ENCODE data around the gene CAPSL.
"Not testable (repeated sequence)": the region's sequence is repeated elsewhere in the genome, so short reads cannot be mapped to it uniquely, and the experiment has no call there.

CAPSL gene

GRCh38 chr5:35938568-35939227 is at the start of gene CAPSL:
Gene CAPSL (minus strand): TSS chr5:35938622. CDS start chr5:35921120, 17,502 bp downstream.
- DNase-seq: no peak

DNA sequence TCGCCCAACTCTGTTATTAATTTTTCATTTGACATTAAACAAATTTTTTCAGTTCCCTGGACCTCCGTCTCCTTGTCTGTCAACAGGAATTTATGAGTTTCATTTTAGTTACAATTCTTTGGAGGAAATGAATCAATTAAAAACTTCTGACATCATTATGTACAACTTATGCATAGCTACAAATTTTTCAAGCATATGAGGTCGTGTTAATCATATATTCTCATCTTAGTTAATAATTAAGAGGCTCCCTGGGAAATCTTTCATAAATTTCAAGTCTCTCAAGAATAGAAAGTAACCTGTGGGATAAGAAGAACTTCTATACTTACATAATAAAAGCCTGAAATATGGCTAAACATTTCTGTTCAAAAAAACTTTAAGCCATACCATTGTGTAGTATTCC is 49.4 kb upstream of the CAPSL start:
- no peak for DNase-seq

DNA sequence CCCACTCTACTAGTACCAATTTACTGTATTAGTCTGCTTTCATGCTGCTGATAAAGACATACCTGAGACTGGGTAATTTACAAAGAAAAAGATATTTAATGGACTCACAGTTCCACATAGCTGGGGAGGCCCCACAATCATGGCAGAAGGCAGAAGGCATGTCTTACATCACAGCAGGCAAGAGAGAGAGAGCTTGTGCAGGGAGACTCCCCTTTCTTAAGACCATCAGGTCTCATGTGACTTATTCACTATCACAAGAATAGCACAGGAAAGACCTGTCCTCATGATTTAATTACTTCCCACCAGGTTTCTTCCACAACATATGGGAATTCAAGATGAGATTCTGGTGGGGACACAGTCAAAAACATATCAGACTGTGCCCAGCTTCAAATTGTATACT is 41.3 kb upstream of the CAPSL start:
- no peak for DNase-seq

- not testable (repeated sequence) for DNase-seq
Observed at GRCh38 chr5:35976859-35977258, 38.4 kb upstream of the CAPSL start.

- DNase-seq: no peak
Observed at GRCh38 chr5:35974570-35974969, 36.1 kb upstream of the CAPSL start.

- no peak for DNase-seq
Observed at GRCh38 chr5:35971878-35972210, 33.4 kb upstream of the CAPSL start.

GRCh38 chr5:35971186-35971877 is 32.9 kb upstream of the CAPSL start:
- DNase-seq: no peak

- DNase-seq: no peak
Observed at GRCh38 chr5:35963381-35963843, 25.0 kb upstream of the CAPSL start.

DNA sequence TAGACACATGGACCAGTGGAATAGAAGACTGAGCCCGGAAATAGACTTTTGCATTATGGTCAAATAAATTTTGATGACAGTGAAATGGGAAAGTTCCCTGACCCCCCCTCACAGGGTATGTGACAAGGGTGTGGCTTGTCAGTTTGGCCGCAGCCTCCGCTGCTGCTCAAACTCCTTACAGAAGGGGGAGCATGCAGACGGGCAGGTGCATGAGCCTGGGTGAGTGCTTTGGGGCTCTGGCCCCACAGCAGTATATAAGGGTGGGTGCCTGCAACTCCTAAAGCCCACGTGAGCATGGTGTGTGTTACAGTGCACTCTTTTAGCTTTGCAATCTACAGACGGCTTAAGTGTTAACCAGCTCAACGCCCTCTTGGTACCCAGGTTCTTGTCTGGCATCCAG is 21.9 kb upstream of the CAPSL start:
- no peak for DNase-seq

GRCh38 chr5:35956429-35956828 is 18.0 kb upstream of the CAPSL start:
- no peak for DNase-seq

DNA sequence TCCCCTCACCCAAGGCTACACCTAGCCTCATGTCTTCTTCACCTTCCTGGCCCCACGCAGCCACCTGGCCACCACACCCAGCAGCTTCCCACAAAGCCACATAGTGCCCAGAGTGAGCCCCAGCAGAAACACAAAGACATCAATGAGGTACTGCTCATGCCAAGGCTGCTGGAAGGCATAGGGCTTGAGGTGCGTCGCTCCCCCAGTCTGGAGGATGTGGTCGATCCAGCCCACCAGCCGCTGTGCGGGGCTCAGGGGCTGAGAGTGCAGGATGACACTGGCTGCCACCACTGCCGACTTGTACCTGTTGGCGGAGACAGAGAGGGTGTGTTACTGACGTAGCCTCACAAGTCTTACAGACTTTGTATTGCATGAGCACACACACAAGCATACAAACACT is 15.8 kb upstream of the CAPSL start:
- no peak for DNase-seq

DNA sequence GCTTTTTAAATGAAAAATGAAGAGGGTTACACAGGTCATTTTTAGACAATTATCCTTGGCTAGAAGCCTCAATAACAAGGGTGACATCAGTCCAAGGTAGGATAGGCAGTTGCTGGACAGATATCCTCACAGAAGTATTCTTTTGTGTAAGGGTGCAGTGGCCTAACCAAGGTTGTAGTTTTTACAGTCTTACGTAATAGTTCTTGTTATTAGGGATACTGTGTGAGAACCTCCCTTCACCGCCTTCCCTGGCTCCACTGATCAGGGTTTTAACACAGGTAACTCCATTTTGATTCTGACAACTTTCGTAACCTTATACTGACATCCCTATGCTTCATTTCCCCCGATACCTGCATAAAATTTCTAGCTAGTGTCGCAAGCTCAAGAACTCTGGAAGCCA is 8.7 kb upstream of the CAPSL start:
- DNase-seq: no peak

- DNase-seq: no peak
Observed at GRCh38 chr5:35939639-35940038, 1.2 kb upstream of the CAPSL start.

DNA sequence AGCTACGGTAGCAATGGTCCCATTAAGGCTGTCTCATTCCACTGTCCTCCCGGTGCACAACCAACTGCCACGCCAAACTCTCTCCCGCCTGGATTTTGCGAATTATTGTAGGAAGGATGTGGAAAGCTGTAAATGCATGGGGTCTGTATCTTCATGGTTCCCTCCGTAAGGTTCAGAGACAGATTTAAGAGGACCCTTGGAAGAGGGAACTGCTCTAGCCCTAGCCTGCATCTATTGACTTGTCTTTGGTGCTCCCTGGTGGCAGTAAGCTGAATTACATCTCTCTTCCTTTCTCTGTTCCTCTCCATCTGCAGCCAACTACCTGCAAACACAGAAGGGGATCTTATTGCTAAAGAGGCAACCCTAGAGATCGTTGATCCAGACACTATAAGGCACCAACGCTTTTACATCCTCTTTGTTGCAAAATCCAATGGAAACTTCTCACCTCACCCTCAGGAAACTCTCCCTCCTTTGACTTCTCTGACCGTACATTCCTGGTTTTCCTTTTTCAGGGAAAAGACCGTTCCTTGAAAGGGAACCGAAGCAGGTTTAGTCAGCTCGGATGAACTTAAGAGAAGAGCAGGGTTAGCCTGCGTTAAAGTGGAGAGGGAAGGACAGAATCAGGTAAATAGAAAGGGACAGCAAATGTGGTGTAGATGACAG is 11.9 kb downstream of the CAPSL start:
- DNase-seq: peak; percentile 40

GRCh38 chr5:35924950-35925722 is 13.3 kb downstream of the CAPSL start:
- DNase-seq: peak; percentile 83

DNA sequence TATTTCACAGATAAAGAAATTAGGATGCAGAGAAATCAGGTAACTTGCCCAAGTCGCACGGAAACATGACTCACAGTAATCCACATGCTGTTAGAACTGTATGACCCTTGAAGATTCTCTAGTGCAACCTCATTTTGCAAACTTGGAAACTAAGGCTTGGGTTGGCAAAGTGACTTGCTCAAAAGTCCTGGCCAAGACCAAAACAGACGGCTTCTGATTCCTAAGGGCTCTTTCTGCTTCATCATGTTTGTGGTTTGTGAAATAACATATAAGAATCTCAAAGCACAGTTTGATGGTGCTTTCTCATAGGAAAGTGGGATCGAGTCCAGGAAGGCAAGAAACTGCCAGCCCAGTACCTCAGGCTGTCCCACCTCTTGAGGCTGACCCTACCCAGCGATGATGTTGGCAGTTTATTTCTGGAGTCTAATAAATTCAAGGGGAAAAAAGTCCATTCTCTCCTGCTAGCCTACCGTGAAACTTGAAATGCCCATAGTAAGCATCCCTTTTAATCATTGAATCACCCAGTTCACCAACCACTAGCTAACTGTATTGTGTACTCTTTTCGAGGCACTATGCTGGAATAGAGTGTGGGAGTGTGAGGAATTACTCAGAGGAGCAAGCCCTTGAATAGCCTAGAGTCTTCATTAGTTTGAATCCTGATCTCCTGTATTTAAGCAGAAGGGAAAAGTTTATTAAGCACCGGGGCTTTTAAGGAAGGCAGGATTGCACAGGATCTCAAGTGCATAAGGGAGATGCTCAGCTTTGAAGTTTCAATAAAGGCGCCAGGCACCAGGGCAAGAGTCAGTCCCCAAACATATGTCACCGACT is 14.1 kb downstream of the CAPSL start:
- DNase-seq: no peak

DNA sequence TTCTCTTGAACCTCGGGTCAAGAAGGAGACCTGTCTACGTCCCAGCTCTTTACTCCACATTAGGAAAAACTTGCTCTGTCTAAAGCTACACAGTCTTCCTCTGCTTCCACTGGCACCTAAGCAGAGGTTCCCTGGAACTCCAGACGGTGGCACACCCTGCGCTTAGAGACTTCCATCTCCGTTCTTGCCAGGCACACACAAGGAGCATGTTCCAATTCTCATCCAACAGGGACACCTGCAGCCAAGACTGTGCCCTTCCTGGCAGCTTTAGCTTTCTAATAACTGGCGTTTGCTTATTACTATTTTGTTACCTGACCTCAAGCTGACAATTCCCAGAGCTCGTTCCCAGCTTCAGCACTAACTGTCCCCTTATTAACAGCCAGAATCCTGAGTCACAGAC is 16.0 kb downstream of the CAPSL start:
- no peak for DNase-seq

GRCh38 chr5:35921930-35922329 is 16.5 kb downstream of the CAPSL start:
- no peak for DNase-seq

DNA sequence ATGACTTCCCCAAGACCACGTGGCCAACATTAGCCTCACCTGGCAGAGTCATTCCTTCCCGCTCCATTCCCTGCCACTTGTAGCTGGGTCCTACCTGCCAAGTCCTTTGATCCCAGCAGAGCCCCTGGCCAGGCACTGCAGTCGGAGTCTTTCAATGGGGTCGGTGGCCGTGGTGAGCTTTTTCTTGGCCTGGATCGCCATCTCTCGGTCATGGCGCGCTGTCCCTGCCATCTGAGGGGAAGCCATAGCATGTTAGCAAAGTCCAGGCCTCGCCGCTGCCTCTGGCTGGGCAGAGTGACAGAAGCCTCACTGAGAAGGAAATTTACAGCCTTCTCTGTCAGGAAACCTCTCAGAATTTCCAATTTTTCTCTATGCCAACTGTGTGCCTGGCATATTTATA is 17.5 kb downstream of the CAPSL start:
- DNase-seq: no peak

DNA sequence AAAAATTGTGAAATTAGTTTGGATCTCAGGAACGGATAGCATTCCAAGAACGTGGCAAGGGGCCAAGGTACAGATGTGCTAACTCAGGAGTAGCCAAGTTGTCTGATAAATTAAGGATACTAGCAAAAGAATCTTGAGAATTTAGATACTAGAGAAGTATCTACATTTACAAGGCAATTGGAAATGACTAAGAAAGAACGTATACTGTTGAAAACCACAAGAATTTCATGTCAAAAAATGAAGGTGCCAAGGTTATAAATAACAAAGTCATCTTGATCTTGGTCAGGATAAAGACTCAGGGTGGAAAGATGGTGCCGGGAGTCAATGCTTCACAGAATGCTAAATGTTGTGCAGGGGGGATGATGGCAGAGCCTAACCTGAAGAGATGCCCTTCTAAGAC is 19.2 kb downstream of the CAPSL start:
- DNase-seq: no peak

- DNase-seq: no peak
Observed at GRCh38 chr5:35908814-35909213, 29.6 kb downstream of the CAPSL start.

DNA sequence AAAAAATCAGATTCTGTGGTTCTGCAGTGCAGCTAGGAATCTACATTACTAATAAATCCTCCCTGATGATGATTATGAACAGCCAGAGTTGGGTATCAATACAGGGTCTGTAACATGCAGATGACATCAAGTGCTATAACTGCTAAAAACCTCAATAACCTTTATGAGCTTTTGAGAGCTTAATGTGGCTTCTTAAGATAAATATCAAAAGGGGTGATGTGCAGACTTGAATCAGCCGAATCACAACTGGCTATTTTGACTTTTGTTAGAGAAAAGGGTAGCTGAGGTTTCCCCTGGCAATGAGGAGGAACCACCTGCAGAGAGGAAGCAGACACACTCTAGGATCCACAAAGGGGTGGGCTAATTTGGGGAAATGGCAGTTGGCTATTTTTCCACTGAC is 30.2 kb downstream of the CAPSL start:
- no peak for DNase-seq

Measured in stimulated activated CD4-positive, alpha-beta T cell treated with anti-CD3 and anti-CD28 coated beads, Interleukin-12 subunit alpha, Interleukin-12 subunit beta, amount 100 ng/mL, for 4 hours (primary cell).